Keratinocyte (primary cell): ENCODE measurements around the gene GNB5. TPM values are rescaled to one million over a fixed set of nuclear protein-coding genes. Genes with fewer than 3 reads are reported as not detected.

Source experiments
- DNase-seq: peaks from one replicate; pipeline ENCODE4 v3.0.0-alpha.2; 2011; ENCODE audit warnings: low read depth, missing footprints, low spot score
- FAIRE-seq: peaks from 2 replicates; lab custom pipeline; 2011; peaks lifted over from hg19 to GRCh38; lab: Jason Lieb, UNC
- H2AFZ ChIP-seq: 2 replicates; pipeline ENCODE4 v1.6.0; 2012; ENCODE audit warnings: low read length, control low read depth, inconsistent platforms; ENCODE audit not compliant: control insufficient read depth
- H3K27ac ChIP-seq: 2 replicates; pipeline ENCODE4 v1.5.1; 2011; ENCODE audit warnings: low read length; ENCODE audit not compliant: control insufficient read depth, insufficient read depth
- H3K27me3 ChIP-seq: 3 replicates; pipeline ENCODE4 v1.6.0; 2011; ENCODE audit warnings: low read length; ENCODE audit not compliant: control insufficient read depth, insufficient read depth; ENCODE audit errors: extremely low read depth
- H3K36me3 ChIP-seq, 2 experiments: 2 replicates in 1 of 2; 3 replicates in 1 of 2; pipeline ENCODE4 v1.5.1; 2011; ENCODE audit warnings: low read length in 2 of 2, mild to moderate bottlenecking in 1 of 2; ENCODE audit not compliant: control insufficient read depth in 2 of 2, insufficient read depth in 2 of 2; ENCODE audit errors: extremely low read depth in 1 of 2
- H3K4me1 ChIP-seq: 3 replicates; pipeline ENCODE4 v1.5.1; 2011; ENCODE audit warnings: low read length; ENCODE audit not compliant: control insufficient read depth, insufficient read depth; ENCODE audit errors: extremely low read depth
- H3K4me2 ChIP-seq: 3 replicates; pipeline ENCODE4 v1.6.0; 2011; ENCODE audit warnings: low read depth, low read length; ENCODE audit not compliant: control insufficient read depth, insufficient read depth; ENCODE audit errors: extremely low read depth
- H3K4me3 ChIP-seq, 3 experiments: fragments of 200-600 bp in 1 of 3; sonication (generic) in 1 of 3; 2 replicates in 2 of 3; 3 replicates in 1 of 3; pipeline ENCODE4 v1.5.1; 2011 to 2016; ENCODE audit warnings: low read length in 3 of 3, mild to moderate bottlenecking in 3 of 3, control low read depth in 2 of 3, inconsistent platforms in 1 of 3, low read depth in 1 of 3, mixed read lengths in 1 of 3, mixed run types in 1 of 3, moderate library complexity in 1 of 3; ENCODE audit not compliant: control insufficient read depth in 2 of 3, insufficient read depth in 2 of 3; ENCODE audit errors: extremely low read depth in 1 of 3
- H3K79me2 ChIP-seq: 2 replicates; pipeline ENCODE4 v1.6.0; 2012; ENCODE audit warnings: low read length; ENCODE audit not compliant: control insufficient read depth, insufficient read depth
- H3K9ac ChIP-seq: 3 replicates; pipeline ENCODE4 v1.6.0; 2011; ENCODE audit warnings: low read length; ENCODE audit not compliant: control insufficient read depth, insufficient read depth; ENCODE audit errors: extremely low read depth
- H3K9me1 ChIP-seq: 3 replicates; pipeline ENCODE4 v1.6.0; 2011; ENCODE audit warnings: low read length; ENCODE audit not compliant: control insufficient read depth, insufficient read depth; ENCODE audit errors: extremely low read depth
- H3K9me3 ChIP-seq: 2 replicates; pipeline ENCODE4 v1.5.1; 2012; ENCODE audit warnings: low read depth, low read length; ENCODE audit not compliant: control insufficient read depth
- H4K20me1 ChIP-seq: 3 replicates; pipeline ENCODE4 v1.6.0; 2011; ENCODE audit warnings: low read length; ENCODE audit not compliant: control insufficient read depth, insufficient read depth; ENCODE audit errors: extremely low read depth
- EZH2 ChIP-seq: IDR thresholded peaks from one replicate; pipeline ENCODE4 v1.6.1; 2012; ENCODE audit warnings: inconsistent platforms, mild to moderate bottlenecking, low read length, moderate library complexity
- dilution Hi-C: fragments of 300-500 bp; cut with MboI; formaldehyde crosslinking; loops from one replicate; pipeline ENCODE4 v1.7.0; 2020; ENCODE audit warnings: low sequenced_read_pairs; ENCODE audit not compliant: extremely low pct_ligation_motif_present
- polyA plus RNA-seq, 5 experiments: library from polyadenylated mRNA; depleted of rRNA in 3 of 5; stranded (reverse) in 3 of 5; stranded (forward) in 1 of 5; unstranded in 1 of 5; fragments of >200 nt; gene quantifications; 1 replicate in 1 of 5; 2 replicates in 3 of 5; 3 replicates in 1 of 5; pipeline versions ENCODE4 v1.2.1 to v1.2.3, GENCODE V29; 2011 to 2012; ENCODE audit warnings: missing spikeins in 2 of 5, low read depth in 1 of 5, low replicate concordance in 1 of 5
- TF ChIP-seq, protein P1 (sequence below), 3 experiments: IDR thresholded peaks in 1 of 3; conservative IDR thresholded peaks in 1 of 3; optimal IDR thresholded peaks in 1 of 3; 2 replicates in 2 of 3; 3 replicates in 1 of 3; pipeline versions ENCODE3 to v1.5.1; 2011; ENCODE audit warnings: low read length in 3 of 3, mild to moderate bottlenecking in 3 of 3, moderate library complexity in 2 of 3, control low read depth in 1 of 3, inconsistent platforms in 1 of 3; ENCODE audit not compliant: insufficient read depth in 2 of 3; ENCODE audit errors: extremely low read depth in 1 of 3

GNB5 gene
- polyA plus RNA-seq, 1 donor (not counting 4 experiments of a cell fraction or from before 2014, with no cell fraction given), result 25.8 TPM

DNA sequence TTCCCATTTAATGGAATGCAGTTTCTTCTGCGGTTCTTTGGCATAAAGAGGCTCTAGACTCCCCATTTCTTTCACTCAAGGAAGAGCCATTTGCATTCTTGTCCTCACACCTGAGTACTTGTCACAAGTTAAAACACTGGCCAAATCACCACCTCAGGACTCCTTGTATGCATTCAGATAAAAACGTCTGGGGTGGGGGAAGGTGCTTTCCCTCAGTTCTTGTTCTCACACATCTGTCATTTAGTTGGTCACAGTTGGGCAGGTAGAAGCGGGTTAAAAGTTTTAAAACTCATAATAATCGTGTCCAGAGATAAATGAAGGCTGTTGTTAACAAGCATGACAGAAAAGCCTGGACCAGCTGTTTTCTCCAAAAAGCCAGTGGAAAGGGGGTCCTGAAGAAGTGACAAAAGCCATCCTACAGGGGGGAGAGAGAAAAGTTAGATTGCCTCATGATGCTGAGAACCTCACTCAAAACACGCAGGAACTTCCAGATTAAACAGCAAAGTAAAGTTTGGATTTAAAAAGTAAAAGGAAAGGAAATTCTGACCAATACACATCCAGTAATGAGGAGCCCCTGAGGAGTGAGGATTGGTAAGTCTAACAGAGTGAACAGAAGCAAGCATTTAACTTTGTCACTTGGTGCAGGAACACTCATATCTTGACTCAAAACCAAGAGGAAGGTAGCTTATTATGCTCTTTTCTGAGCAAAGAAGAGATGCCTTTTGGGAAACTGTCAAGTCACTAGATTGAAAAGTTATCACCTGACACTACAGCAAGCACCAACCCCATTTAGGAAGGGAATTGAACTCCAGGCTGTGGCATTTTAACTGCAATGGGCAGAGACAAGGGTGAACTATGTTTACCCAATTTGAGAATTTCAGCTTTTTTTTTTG is 81.4 kb downstream of the GNB5 start:
- no peaks in the 10 kb centered on the region for H4K20me1 ChIP-seq
- no peak overlapping the region for H3K4me3 ChIP-seq
- dilution Hi-C loops, result no loop called here
- H3K27ac ChIP-seq, result no peak overlapping the region
- H2AFZ ChIP-seq, result no peak overlapping the region
- TF ChIP-seq EZH2, result no peak
- TF ChIP-seq, protein P1, sequence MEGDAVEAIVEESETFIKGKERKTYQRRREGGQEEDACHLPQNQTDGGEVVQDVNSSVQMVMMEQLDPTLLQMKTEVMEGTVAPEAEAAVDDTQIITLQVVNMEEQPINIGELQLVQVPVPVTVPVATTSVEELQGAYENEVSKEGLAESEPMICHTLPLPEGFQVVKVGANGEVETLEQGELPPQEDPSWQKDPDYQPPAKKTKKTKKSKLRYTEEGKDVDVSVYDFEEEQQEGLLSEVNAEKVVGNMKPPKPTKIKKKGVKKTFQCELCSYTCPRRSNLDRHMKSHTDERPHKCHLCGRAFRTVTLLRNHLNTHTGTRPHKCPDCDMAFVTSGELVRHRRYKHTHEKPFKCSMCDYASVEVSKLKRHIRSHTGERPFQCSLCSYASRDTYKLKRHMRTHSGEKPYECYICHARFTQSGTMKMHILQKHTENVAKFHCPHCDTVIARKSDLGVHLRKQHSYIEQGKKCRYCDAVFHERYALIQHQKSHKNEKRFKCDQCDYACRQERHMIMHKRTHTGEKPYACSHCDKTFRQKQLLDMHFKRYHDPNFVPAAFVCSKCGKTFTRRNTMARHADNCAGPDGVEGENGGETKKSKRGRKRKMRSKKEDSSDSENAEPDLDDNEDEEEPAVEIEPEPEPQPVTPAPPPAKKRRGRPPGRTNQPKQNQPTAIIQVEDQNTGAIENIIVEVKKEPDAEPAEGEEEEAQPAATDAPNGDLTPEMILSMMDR (optimal IDR thresholded peaks at IDR 0.05 in 1 of 3, IDR thresholded peaks at IDR 0.05 in 1 of 3, conservative IDR thresholded peaks at IDR 0.05 in 1 of 3; ENCODE audit: extremely low read depth in 1 of 3, insufficient read depth in 2 of 3, low read length in 3 of 3), result no peak
- H3K4me1 ChIP-seq, result peaks cover 9% of the 10 kb centered on the region
- DNase-seq (no peak), FAIRE-seq (no peak)
- H3K79me2 ChIP-seq, result no peaks in the 10 kb centered on the region
- no peaks in the 10 kb centered on the region for H3K9me3 ChIP-seq
- H3K9me1 ChIP-seq, result no peaks in the 10 kb centered on the region
- peaks cover 8% of the 10 kb centered on the region for H3K27me3 ChIP-seq
- H3K9ac ChIP-seq, result no peak overlapping the region
- no peak overlapping the region for H3K4me2 ChIP-seq
- no peaks in the 10 kb centered on the region for H3K36me3 ChIP-seq

DNA sequence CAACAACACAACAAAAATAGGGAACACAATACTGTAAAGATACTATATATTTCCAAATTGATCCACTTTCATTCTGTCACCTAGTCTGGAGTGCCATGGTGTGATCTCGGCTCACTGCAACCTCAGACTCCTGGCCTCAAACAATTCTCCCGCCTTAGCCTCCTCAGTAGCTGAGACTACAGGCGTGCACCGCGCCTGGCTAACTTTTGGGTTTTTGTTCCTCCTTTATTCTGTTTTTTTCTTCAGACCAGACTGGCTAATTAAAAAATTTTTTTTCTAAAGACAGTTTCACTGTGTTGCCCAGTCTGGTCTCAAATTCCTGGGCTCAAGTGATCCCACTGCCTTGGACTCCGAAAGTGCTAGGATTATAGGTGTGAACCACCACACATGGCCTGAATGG is 84.0 kb downstream of the GNB5 start:
- H3K9ac ChIP-seq, result no peak overlapping the region
- no peaks in the 10 kb centered on the region for H3K36me3 ChIP-seq
- no peak for DNase-seq
- H3K4me2 ChIP-seq, result no peak overlapping the region
- H3K4me1 ChIP-seq, result peaks cover 29% of the 10 kb centered on the region
- H3K27ac ChIP-seq, result no peak overlapping the region
- no peaks in the 10 kb centered on the region for H4K20me1 ChIP-seq
- FAIRE-seq, result no peak
- no peaks in the 10 kb centered on the region for H3K9me1 ChIP-seq
- dilution Hi-C loops, result no loop called here
- H3K9me3 ChIP-seq, result no peaks in the 10 kb centered on the region
- peaks cover 8% of the 10 kb centered on the region for H3K27me3 ChIP-seq
- no peak overlapping the region for H2AFZ ChIP-seq
- no peak for TF ChIP-seq EZH2
- TF ChIP-seq, protein P1 (optimal IDR thresholded peaks at IDR 0.05 in 1 of 3, IDR thresholded peaks at IDR 0.05 in 1 of 3, conservative IDR thresholded peaks at IDR 0.05 in 1 of 3; ENCODE audit: extremely low read depth in 1 of 3, insufficient read depth in 2 of 3, low read length in 3 of 3), result no peak
- no peak overlapping the region for H3K4me3 ChIP-seq
- no peaks in the 10 kb centered on the region for H3K79me2 ChIP-seq
